Measurements from ENCODE around the gene PALM2AKAP2. TPM values are rescaled to one million over a fixed set of nuclear protein-coding genes. Genes with fewer than 3 reads are reported as not detected.
A peak's percentile ranks its signal among the peaks of the same experiment; 100 is the strongest.

PALM2AKAP2 gene
- total RNA-seq, 1 experiment from 2014 or later, result 16.5 TPM

GRCh38 chr9:109771796-109772531 is 8.0 kb upstream of the PALM2AKAP2 start:
- no peak for DNase-seq (ENCODE audit: low read depth)

- DNase-seq (ENCODE audit: low read depth), result no peak
Observed at GRCh38 chr9:109775516-109775915, 4.5 kb upstream of the PALM2AKAP2 start.

GRCh38 chr9:109776391-109776790 is 3.6 kb upstream of the PALM2AKAP2 start:
- DNase-seq (ENCODE audit: low read depth), result no peak

GRCh38 chr9:109780453-109781033 is 545 bp downstream of the PALM2AKAP2 start:
- peak; percentile 27 for DNase-seq (ENCODE audit: low read depth)

GRCh38 chr9:109781086-109781485 is 1.1 kb downstream of the PALM2AKAP2 start:
- DNase-seq (ENCODE audit: low read depth), result no peak

GRCh38 chr9:109781541-109782197 is 1.7 kb downstream of the PALM2AKAP2 start:
- peak; percentile 85 for DNase-seq (ENCODE audit: low read depth)

GRCh38 chr9:109787735-109788134 is 7.7 kb downstream of the PALM2AKAP2 start:
- DNase-seq (ENCODE audit: low read depth), result no peak

GRCh38 chr9:109789556-109789955 is 9.6 kb downstream of the PALM2AKAP2 start:
- DNase-seq (ENCODE audit: low read depth), result no peak

- no peak for DNase-seq (ENCODE audit: low read depth)
Observed at GRCh38 chr9:109789971-109790370, 10.0 kb downstream of the PALM2AKAP2 start.

- DNase-seq (ENCODE audit: low read depth), result no peak
Observed at GRCh38 chr9:109791003-109791677, 11.1 kb downstream of the PALM2AKAP2 start.

- no peak for DNase-seq (ENCODE audit: low read depth)
Observed at GRCh38 chr9:109791747-109792146, 11.7 kb downstream of the PALM2AKAP2 start.

- DNase-seq (ENCODE audit: low read depth), result peak; percentile 93
Observed at GRCh38 chr9:109792951-109793546, 13.1 kb downstream of the PALM2AKAP2 start.

GRCh38 chr9:109793921-109794320 is 13.9 kb downstream of the PALM2AKAP2 start:
- no peak for DNase-seq (ENCODE audit: low read depth)

GRCh38 chr9:109794361-109795012 is 14.5 kb downstream of the PALM2AKAP2 start:
- no peak for DNase-seq (ENCODE audit: low read depth)

GRCh38 chr9:109795613-109796012 is 15.6 kb downstream of the PALM2AKAP2 start:
- DNase-seq (ENCODE audit: low read depth), result no peak

GRCh38 chr9:109796078-109796477 is 16.1 kb downstream of the PALM2AKAP2 start:
- DNase-seq (ENCODE audit: low read depth), result no peak

- DNase-seq (ENCODE audit: low read depth), result no peak
Observed at GRCh38 chr9:109797006-109797405, 17.0 kb downstream of the PALM2AKAP2 start.

GRCh38 chr9:109797509-109797908 is 17.5 kb downstream of the PALM2AKAP2 start:
- DNase-seq (ENCODE audit: low read depth), result no peak

GRCh38 chr9:109799141-109799540 is 19.1 kb downstream of the PALM2AKAP2 start:
- no peak for DNase-seq (ENCODE audit: low read depth)

- peak; percentile 78 for DNase-seq (ENCODE audit: low read depth)
Observed at GRCh38 chr9:109799792-109800191, 19.8 kb downstream of the PALM2AKAP2 start.

GRCh38 chr9:109801484-109801883 is 21.5 kb downstream of the PALM2AKAP2 start:
- DNase-seq (ENCODE audit: low read depth), result no peak

Measured in LHCN-M2 (cell line).